ENCODE results near the gene FOXI1. TPM values are rescaled to one million over a fixed set of nuclear protein-coding genes. Genes with fewer than 3 reads are reported as not detected.

The FOXI1 gene
- total RNA-seq, 1 experiment from 2014 or later: not detected

GRCh38 chr5:170115925-170116324, 10.2 kb downstream of the FOXI1 start:
- intact Hi-C loops (cut with micrococcal nuclease; ENCODE audit: unreplicated experiment): no loop called here
- H3K79me2 ChIP-seq (ENCODE audit: low read depth): no peaks in the 10 kb centered on the region
- no peaks in the 10 kb centered on the region for H4K20me1 ChIP-seq (ENCODE audit: insufficient read depth)
- H2AFZ ChIP-seq: no peak overlapping the region
- no peaks in the 10 kb centered on the region for H3K27me3 ChIP-seq (ENCODE audit: insufficient read depth, low read depth)
- no peaks in the 10 kb centered on the region for H3K9me2 ChIP-seq (ENCODE audit: insufficient read depth)
- no peak overlapping the region for H3K4me2 ChIP-seq
- TF ChIP-seq CTCF (conservative IDR thresholded peaks at IDR 0.05) (no peak), EZH2 (IDR thresholded peaks at IDR 0.05; ENCODE audit: low read depth) (no peak)
- peaks cover 5% of the 10 kb centered on the region; the same call in 1 of the 2 replicates for H3F3A ChIP-seq (ENCODE audit: insufficient read depth, low read depth)
- H3K27ac ChIP-seq: no peak overlapping the region
- H3K36me3 ChIP-seq (ENCODE audit: low read depth): no peaks in the 10 kb centered on the region
- no peak overlapping the region for H3K4me3 ChIP-seq
- H3K9me3 ChIP-seq (ENCODE audit: insufficient read depth, low read depth): no peaks in the 10 kb centered on the region; the same call in 1 of the 2 replicates
- ChIA-PET POLR2A (ENCODE audit: unreplicated experiment) (no interaction called here), CTCF (no interaction called here)
- peaks cover 8% of the 10 kb centered on the region for H3K4me1 ChIP-seq (replicated peaks; ENCODE audit: insufficient read depth)
- no peak for DNase-seq
- BruUV-seq (replicated peaks): no TSS peak

GRCh38 chr5:170117736-170118135, 12.0 kb downstream of the FOXI1 start:
- BruUV-seq (replicated peaks): no TSS peak
- H2AFZ ChIP-seq: no peak overlapping the region
- no peaks in the 10 kb centered on the region for H4K20me1 ChIP-seq (ENCODE audit: insufficient read depth)
- ChIA-PET CTCF (no interaction called here), POLR2A (ENCODE audit: unreplicated experiment) (interaction anchor here (0.7 kb wide), 1 partner anchor 94 kb away, joined by 4 read pairs; no protein-coding TSS in a partner anchor)
- H3K4me3 ChIP-seq: no peak overlapping the region
- no peaks in the 10 kb centered on the region; the same call in 1 of the 2 replicates for H3K9me3 ChIP-seq (ENCODE audit: insufficient read depth, low read depth)
- intact Hi-C loops (cut with micrococcal nuclease; ENCODE audit: unreplicated experiment): no loop called here
- H3K4me2 ChIP-seq: no peak overlapping the region
- no peak for TF ChIP-seq CTCF (conservative IDR thresholded peaks at IDR 0.05)
- no peak for TF ChIP-seq EZH2 (IDR thresholded peaks at IDR 0.05; ENCODE audit: low read depth)
- H3K9me2 ChIP-seq (ENCODE audit: insufficient read depth): no peaks in the 10 kb centered on the region
- H3K27me3 ChIP-seq (ENCODE audit: insufficient read depth, low read depth): no peaks in the 10 kb centered on the region
- no peaks in the 10 kb centered on the region for H3K36me3 ChIP-seq (ENCODE audit: low read depth)
- H3K4me1 ChIP-seq (replicated peaks; ENCODE audit: insufficient read depth): peaks cover 23% of the 10 kb centered on the region
- H3K27ac ChIP-seq: no peak overlapping the region
- peaks cover 16% of the 10 kb centered on the region; the same call in 1 of the 2 replicates for H3F3A ChIP-seq (ENCODE audit: insufficient read depth, low read depth)
- no peaks in the 10 kb centered on the region for H3K79me2 ChIP-seq (ENCODE audit: low read depth)
- DNase-seq: no peak

- Histone ChIP-seq H3K27ac (peak overlapping the region; percentile 66), H4K20me1 (ENCODE audit: insufficient read depth) (no peaks in the 10 kb centered on the region), H3K4me2 (0 out of 2 replicates have a peak overlapping the region, but pooled peaks have one; percentile 2), H3K9me2 (ENCODE audit: insufficient read depth) (no peaks in the 10 kb centered on the region), H3K4me3 (no peak overlapping the region), H3K4me1 (replicated peaks; ENCODE audit: insufficient read depth) (peaks cover 23% of the 10 kb centered on the region), H3K36me3 (ENCODE audit: low read depth) (no peaks in the 10 kb centered on the region), H3K9me3 (ENCODE audit: insufficient read depth, low read depth) (no peaks in the 10 kb centered on the region), H2AFZ (no peak overlapping the region), H3K27me3 (ENCODE audit: insufficient read depth, low read depth) (no peaks in the 10 kb centered on the region), H3K79me2 (ENCODE audit: low read depth) (no peaks in the 10 kb centered on the region), H3F3A (ENCODE audit: insufficient read depth, low read depth) (peaks cover 16% of the 10 kb centered on the region; the same call in 1 of the 2 replicates)
- TF ChIP-seq CTCF (conservative IDR thresholded peaks at IDR 0.05) (no peak), EZH2 (IDR thresholded peaks at IDR 0.05; ENCODE audit: low read depth) (no peak)
- ChIA-PET POLR2A (ENCODE audit: unreplicated experiment) (interaction anchor here (0.6 kb wide), 1 partner anchor 20 kb away, joined by 3 read pairs; no protein-coding TSS in a partner anchor), CTCF (no interaction called here)
- no TSS peak for BruUV-seq (replicated peaks)
- intact Hi-C loops (cut with micrococcal nuclease; ENCODE audit: unreplicated experiment): loop anchor here (5.0 kb wide), 1 partner anchor 62 kb away; no protein-coding TSS in a partner anchor
- DNase-seq: peak; percentile 18 to 76
These were observed 14.9 kb downstream of the FOXI1 start for GRCh38 chr5:170120576-170120975.
